PC-9 (cell line): ENCODE measurements around the gene TMEM215.

ENCODE experiments used
- EZH2 ChIP-seq: fragments of 200-600 bp; sonication (generic); IDR thresholded peaks from 2 replicates; pipeline ENCODE4 v1.8.0; 2017; ENCODE audit warnings: antibody characterized with exemption, low read depth
- TF ChIP-seq, protein P1 (sequence below): fragments of 200-600 bp; sonication (generic); conservative IDR thresholded peaks from 2 replicates; pipeline ENCODE4 v1.6.1; 2017; ENCODE audit warnings: mixed run types, antibody characterized with exemption, mild to moderate bottlenecking, moderate library complexity

DNA sequence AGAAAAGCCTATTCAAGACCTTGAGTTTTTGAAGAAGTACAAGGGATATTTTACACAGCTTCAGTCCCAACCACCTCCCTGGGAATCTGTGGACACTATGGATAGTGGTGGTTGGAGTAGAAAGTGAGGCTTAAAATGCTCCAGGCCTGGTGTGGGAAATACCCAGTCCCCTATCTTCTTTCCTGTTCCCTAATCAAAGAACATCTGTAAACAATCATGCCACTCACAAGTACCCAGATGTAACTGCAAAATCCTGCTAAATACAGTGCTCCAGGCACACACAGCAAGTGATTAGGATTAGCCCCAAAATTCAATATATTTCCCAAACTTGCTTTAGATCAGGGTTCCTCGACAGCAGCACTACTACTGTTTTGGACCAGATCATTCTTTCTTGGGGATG, 46.0 kb upstream of the TMEM215 start:
- TF ChIP-seq, protein P1, sequence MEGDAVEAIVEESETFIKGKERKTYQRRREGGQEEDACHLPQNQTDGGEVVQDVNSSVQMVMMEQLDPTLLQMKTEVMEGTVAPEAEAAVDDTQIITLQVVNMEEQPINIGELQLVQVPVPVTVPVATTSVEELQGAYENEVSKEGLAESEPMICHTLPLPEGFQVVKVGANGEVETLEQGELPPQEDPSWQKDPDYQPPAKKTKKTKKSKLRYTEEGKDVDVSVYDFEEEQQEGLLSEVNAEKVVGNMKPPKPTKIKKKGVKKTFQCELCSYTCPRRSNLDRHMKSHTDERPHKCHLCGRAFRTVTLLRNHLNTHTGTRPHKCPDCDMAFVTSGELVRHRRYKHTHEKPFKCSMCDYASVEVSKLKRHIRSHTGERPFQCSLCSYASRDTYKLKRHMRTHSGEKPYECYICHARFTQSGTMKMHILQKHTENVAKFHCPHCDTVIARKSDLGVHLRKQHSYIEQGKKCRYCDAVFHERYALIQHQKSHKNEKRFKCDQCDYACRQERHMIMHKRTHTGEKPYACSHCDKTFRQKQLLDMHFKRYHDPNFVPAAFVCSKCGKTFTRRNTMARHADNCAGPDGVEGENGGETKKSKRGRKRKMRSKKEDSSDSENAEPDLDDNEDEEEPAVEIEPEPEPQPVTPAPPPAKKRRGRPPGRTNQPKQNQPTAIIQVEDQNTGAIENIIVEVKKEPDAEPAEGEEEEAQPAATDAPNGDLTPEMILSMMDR, result no peak
- no peak for TF ChIP-seq EZH2
